Activated CD4-positive, CD25-positive, alpha-beta regulatory T cell treated with anti-CD3 and anti-CD28 coated beads, Interleukin-2, amount 50 U/mL, for 16 hours (primary cell): ENCODE data around the gene ZFAND2A.

ENCODE experiments used
- DNase-seq: peaks from one replicate; pipeline ENCODE4 v3.0.0-alpha.2; 2020; ENCODE audit warnings: low read depth, low spot score

ZFAND2A gene

DNA sequence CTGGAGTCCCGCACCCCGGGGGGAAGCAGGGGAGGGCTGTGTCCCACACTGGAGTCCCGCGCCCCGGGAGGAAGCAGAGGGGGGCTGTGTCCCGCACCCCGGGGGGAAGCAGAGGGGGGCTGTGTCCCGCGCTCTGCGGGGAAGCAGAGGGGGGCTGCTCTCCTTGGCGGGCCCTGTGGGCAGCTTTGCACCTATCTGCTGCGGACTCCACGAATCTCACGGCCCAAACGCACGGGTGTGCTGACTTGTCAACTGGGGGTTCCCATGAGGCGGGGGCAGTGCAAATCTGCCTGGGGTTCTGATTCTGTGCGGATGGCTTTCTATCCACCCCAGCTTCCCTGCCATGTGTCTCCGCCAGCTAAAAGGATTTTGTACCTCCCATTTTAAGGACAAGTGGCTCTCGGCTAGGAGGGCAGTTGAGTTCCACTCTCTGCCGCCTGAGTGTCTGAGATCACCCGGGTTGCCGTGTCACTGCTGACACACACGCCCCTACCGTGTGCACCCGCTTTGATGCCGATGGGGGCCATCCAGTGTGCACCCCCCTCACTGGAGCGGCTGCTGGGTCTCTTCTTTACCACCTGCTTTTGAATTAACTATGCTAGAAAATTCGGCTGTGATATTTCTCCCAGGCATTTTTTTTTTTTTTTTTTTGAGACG lies 51.6 kb downstream of the ZFAND2A start:
- DNase-seq: no peak

DNA sequence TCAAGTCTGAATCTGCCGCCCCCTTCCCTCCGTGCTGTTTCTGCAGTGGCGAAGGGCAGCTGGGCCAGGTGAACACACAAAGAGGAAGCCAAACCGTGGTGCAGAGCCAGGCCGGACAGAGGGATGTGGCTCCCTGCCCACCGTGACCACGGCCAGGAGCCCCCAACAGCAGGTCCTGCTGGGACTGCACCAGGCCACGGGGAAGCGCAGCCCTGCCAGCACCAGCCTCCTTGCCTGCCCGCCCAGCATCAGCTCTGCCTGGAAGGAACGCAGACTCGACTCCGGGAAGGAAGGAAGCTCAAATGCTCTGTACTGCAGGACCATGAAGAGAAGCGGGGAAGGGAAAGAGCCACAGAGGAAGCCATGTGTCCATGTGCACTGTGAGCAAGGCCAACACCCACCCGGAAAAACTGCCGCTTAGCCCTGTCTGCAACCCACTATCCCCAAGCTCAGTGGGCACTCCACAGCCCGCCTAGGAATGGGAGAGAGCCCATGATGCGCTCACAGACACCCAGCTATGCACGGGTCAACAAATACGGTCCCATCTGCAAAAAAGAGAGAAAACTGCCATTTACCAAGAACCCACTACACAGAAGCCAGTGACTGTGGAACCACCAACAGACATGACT lies 53.1 kb downstream of the ZFAND2A start:
- no peak for DNase-seq

DNA sequence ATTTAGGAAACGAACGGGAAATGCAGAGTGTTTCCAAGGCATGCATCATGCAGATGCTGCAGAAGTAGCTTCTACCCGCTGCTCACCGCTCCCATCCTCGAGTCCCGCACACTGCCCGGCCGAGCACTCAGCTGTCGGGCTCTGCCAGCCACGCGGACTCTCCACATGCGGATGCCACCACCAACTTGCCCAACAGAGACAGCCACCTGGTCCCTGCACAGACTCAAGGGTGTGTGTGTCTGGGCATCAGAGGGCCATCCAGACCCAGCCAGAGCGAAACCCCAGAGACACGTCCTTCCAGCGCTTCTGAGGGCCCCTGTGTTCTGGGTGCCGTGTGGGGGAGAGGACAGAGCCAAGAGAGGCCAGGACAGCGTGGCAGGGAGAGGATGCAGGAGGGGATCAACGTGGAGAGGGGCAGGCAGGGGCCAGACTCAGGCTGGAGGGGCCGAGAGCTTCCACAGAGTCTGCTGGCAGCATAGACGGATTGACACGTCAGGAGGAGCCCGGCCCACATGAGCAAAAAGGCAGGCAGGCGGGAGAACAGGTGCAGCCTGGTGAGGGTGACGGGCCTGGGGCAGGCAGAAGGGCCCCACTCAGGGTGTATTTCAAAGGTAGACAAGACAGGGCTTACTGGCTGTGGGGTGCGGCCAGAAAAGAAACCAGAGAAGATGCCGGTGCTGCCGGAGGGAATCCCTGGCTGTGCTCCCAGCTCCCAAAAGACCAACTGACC lies 53.8 kb downstream of the ZFAND2A start:
- DNase-seq: no peak

DNA sequence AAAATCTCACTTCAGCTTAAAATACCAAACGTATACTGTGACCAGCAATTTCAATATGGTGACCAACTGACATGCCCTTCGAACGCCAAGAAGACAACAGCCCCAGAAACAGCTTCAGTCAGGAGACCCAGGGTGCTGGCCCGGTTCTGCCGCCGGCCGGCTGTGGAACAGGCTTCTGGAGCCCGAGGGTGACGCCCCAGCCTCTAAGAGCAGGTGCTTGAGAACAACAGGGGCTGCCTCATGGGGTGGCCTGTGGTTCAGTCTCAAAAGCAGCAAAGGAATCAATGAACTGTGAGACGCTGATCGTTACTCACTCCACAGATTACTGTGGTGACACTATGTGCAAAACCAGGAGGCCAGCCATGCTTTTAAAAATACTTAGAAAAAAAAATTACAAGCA lies 54.8 kb downstream of the ZFAND2A start:
- DNase-seq: no peak

DNA sequence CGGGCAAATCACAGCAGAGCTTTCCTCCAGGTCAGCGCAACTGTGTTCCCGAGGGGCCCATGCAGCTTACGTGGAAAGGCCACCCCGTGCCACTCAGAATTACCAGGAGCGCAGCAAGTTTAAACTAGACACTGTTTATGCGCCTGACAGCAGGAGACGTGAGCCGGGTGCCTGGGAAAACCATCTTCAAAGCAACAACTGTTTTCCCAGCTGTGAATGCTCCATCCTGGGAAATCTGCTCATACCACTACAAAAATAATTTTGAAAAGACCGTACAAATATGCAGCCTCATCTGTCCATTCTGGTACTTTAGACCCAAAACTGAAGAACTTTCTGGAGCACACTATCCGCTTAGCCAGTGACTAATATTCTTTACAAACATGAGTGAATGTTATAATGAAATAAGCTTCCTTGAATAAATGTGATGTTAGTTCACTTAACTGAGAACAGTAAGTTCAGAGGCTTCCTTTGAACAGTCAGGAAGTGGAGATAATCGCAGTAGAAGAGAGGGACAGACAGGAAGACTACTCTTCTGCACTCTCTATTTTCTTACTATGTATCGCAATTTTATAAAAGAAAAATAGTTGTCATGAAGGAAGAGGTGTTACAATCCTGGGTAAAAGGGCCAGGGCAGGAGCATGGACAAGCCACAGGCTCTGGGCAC lies 55.3 kb downstream of the ZFAND2A start:
- no peak for DNase-seq

DNA sequence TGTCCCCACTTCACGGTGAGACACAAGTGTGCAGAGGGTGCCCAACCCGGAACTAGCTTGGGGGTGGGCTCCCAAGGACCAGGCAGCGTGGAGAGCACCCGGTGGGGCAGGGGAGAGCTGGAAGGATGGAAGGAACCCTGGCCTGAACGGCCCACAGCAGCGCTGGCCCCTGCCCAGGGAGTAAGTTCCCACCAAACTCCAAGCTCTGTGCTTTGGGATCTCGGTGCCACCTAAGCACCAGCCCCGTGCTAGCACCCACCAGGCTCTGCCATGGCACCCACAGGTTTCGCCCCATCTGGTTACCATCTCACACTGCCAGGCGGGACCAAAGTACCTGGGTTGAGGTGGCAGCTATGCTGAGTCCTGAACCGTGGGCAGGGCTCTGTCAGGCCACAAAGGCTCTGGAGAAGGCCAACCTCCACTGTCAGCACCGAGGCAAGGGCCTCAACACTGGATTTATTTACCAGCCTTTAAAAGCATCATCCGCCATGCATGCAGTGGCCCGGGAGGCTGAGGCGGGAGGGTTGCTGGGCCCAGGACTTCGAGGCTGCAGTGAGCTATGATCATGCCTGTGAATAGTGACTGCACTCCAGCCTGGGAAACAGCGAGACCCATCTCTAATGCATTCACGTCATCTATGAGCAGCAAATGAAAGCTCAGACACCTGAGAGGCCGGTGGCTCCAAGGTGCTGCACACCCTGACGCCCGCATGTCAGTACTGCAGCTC lies 56.0 kb downstream of the ZFAND2A start:
- no peak for DNase-seq

DNA sequence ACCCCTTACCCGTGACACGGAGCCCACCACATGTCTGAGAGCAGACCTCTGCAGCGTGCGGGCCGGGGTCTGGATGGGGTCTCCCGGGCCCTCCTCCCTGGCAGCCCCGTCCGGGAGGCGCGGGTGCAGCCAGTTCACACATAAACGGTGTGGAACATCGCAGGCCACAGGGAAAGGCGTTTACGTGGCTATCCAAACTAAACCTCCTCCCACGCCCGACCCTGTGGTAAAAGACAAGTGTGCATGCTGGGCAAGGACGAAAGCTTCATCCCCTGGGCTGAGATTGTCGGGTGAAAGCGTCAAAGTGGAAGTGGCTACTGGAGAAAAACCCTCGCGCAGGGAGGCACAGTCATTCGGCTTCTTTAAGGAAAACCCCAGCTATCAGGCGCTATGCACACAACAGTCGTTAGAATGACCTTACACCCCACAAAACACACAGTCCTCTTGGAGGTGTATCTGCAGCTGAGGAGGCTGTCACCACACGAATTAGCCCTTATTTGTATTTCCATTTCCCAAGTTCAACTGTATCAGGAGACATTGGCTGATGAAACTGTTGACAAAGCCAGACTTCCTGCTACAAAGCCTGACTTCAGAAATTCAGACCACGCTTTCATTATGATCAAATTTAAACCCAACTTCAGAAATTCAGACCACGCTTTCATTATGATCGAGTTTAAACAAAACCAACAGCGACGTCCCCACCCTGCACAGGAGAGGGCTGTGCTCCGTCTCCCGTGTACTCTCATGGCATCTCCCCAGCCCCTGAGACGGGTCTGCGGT lies 56.8 kb downstream of the ZFAND2A start:
- DNase-seq: no peak
